GM04503 (cell line): ENCODE results near the gene DDR2.
A peak's percentile ranks its signal among the peaks of the same experiment; 100 is the strongest.
"Not testable (repeated sequence)": the region's sequence is repeated elsewhere in the genome, so short reads cannot be mapped to it uniquely, and the experiment has no call there.

Experiments
- DNase-seq: peaks from one replicate; pipeline ENCODE4 v3.0.0-alpha.2; 2012; ENCODE audit warnings: low read depth

DDR2 gene

DNA sequence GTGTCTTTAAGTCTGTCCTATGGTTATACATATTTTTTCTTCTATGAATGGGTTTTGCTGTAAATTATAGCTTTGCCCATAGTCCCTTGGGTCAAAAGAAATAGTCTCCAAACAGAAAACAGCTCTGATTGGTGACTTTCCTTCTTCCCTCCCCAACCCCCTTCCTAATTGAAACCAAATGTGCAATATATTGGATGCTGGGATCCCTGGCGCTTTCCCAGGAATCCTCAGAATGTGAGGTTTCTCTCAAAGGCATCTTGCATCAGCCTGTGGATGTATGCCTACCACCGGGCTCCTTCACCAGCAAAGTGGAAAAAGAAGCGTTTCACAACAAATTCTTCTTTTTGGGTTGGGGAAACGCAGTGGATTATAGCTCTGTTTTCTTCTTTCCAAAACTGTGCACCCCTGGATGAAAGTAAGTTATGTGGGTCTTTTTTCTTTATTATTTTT is at the start of gene DDR2:
Gene DDR2 (plus strand): TSS at position 248 of the 450 bp plus-strand sequence. CDS start 86,600 bp downstream, outside the sequence.
- DNase-seq = peak; percentile 95

DNA sequence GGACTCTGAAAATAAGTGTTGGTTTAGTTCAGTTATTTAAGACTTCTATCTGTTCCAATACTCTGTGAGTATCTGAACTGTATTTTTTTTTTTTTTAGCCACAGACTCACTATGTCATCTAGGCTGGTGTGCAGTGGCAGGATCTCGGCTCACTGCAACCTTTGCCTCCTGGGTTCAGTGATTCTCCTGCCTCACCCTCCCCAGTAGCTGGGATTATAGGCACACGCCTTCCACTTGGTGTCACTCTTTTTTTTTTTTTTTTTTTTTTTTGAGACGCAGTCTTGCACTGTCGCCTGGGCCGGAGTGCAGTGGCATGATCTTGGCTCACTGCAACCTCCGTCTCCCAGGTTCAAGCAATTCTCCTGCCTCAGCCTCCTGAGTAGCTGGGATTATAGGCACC is 49.4 kb upstream of the DDR2 start:
- DNase-seq = not testable (repeated sequence)

DNA sequence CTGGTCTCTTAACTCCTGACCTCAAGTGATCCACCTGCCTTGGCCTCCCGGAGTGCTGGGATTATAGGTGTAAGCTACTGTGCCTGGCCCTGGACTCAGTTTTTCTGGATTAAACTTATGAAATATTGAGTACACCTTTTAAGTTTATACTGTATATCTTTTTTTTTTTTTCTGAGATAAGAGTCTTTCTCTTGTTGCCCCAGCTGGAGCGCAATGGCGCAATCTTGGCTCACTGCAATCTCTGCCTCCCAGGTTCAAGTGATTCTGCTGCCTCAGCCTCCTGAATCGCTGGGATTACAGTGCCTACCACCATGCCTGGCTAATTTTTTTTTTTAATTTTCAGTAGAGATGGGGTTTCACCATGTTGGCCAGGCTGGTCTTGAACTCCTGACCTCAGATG is 47.2 kb upstream of the DDR2 start:
- not testable (repeated sequence) for DNase-seq

GRCh38 chr1:162587347-162587746 is 44.9 kb upstream of the DDR2 start:
- DNase-seq = no peak

DNA sequence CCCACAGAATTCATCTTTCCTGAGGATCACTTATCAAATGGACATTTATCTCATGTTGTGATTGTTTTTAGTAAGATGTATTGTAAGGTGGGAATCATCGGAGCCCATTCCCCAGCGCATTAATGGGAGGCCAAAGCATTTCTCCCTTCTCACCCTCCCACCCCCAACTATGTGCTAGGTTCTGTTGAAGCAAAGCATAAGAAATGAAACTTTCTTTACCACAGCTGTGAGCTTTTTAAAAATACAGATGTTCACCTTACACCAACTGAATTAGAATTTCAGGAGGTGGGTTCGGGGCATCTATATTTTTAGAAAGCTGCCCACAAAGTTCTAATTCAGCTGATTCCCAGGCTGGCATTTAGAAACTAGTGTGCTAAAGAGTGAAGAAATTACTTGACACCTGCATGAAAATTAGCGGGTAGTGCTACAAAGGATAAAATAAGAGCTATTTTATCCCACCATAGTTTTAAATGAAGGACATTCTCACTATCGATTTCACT is 44.5 kb upstream of the DDR2 start:
- DNase-seq = no peak

DNA sequence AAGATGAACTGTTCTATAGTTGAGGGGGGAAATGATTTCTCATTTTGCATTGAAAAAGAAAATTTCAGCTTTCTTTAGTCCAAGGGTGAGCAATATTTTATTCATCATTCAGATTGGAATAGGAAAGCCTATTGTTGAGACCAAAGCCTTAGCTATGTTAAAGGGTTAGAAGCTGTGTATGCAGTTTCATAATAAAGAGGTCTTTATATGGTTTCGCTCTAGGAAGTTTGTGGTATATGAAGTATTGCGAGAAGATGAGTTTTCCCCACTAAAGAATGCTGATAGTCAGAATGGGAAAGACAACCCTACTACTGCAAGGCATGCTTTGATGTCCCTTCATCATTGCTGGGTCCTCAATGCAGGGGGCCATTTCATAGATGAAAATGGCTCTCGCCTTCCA is 42.2 kb upstream of the DDR2 start:
- DNase-seq = no peak

GRCh38 chr1:162590686-162591085 is 41.6 kb upstream of the DDR2 start:
- no peak for DNase-seq

GRCh38 chr1:162596514-162597170 is 35.6 kb upstream of the DDR2 start:
- DNase-seq = no peak

- DNase-seq = no peak
These were observed 32.8 kb upstream of the DDR2 start for GRCh38 chr1:162599451-162599850.

DNA sequence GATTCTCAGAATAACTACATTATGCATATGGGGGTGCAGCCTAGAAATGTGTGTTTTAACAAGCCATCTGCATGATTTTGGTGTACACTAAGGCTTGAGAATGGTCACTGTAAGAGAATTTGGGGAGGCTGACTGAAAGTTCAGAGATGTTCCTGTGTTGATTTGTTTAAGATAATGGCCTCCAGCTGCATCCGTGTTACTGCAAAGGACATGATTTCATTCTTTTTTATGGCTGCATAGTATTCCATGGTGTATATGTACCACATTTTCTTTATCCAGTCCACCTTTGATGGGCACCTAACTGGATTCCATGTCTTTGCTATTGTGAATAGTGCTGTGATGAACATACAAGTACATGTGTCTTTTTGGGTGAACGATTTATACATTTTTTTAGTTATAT is 29.1 kb upstream of the DDR2 start:
- DNase-seq = not testable (repeated sequence)

- peak; percentile 73 for DNase-seq
These were observed 26.9 kb upstream of the DDR2 start for GRCh38 chr1:162605225-162605927.

DNA sequence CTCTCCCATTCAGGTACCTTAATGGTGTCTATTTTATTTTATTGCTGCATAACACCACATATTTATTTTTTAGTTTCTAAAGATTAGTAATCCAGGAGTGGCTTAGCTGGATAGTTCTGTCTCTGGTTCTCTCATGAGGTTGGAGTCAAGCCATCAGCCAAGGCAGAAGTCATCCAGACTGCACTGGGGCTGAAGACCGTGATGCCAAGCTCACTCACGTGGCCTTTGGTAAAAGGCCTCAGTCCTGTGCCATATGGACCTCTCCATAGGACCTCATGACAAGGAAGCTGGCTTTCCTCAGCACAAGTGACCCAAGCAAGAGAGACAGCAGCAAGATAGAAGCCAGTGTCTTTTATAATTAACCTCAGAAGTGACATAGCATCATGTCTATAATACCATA is 23.0 kb upstream of the DDR2 start:
- DNase-seq = no peak

- peak; percentile 65 for DNase-seq
These were observed 19.5 kb upstream of the DDR2 start for GRCh38 chr1:162612606-162613400.

GRCh38 chr1:162616848-162617247 is 15.4 kb upstream of the DDR2 start:
- no peak for DNase-seq

DNA sequence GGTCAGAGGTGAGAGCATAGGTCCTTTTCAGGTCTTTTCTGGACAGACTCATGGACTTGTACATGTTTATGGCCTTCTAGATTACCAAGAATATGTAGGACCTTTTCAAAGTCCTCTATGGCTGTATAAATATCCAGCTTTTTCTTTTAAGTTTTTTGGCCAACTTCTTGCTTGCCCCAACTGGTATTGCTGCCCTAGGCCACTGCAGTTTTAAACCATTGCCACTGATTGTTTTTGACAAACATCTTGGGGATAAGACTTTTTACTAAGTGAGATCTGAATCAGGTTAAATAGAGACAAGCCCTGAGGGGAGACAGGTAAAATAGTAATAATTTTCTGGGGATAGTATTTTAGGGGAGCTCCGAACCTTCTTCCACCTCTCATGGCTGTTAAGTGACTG is 14.8 kb upstream of the DDR2 start:
- no peak for DNase-seq

DNA sequence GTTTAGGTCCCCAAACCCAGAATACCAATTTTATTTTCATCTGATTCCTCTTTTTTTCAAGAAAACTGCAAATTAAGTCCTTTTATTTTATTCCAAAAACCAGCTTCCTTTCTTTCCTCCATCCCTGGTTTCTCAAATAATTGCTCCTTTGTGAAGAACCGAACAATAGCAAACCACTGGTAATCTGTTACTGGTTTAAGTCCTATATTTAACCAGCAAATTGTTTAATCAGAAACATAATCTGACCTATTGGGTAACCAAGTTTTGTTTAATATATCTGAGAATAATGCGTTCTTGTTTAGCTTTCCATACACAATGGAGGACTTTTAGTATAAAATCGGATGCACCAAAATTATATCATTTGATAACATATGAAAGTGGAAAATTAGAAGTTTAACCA is 13.2 kb upstream of the DDR2 start:
- DNase-seq = no peak

DNA sequence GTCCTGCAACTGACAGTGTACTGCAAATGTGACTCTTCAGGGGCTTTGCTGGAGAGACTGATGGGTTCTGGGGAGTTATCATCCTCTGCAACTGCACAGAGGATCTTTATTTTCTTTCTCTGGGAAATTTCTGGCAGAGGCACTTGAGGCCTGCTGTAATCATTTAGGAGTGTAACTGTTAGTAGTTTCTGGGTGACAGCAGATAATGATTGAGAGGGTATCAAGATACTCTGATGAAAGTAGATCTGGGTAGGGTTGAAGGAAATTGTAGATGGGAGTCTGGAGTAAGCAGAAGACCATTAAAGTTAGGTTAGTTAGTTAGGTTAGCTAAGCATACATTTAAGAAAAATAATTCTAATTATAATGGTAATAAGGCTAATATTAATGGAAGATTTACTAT is 11.0 kb upstream of the DDR2 start:
- no peak for DNase-seq

DNA sequence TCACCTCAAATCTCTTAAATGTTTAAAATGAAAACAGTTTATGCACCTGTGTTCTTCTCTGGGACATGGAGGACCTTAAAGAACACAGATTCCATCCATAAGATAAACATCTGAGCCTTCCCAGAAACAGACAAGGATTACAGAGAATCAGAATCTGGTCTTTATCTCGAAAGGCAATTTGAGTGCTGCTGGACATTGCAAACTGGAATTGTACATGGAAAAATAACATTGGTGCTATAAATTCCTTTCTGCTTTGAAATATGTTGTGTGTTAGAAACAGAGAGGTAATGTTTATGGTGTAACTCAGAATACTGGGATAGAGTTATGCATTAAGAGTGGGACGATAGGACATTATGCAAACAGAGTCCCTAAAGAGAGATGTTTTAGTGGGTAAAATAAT is 6.6 kb upstream of the DDR2 start:
- DNase-seq = no peak

- no peak for DNase-seq
These were observed 6.2 kb upstream of the DDR2 start for GRCh38 chr1:162626094-162626493.

GRCh38 chr1:162626761-162627160 is 5.5 kb upstream of the DDR2 start:
- no peak for DNase-seq

DNA sequence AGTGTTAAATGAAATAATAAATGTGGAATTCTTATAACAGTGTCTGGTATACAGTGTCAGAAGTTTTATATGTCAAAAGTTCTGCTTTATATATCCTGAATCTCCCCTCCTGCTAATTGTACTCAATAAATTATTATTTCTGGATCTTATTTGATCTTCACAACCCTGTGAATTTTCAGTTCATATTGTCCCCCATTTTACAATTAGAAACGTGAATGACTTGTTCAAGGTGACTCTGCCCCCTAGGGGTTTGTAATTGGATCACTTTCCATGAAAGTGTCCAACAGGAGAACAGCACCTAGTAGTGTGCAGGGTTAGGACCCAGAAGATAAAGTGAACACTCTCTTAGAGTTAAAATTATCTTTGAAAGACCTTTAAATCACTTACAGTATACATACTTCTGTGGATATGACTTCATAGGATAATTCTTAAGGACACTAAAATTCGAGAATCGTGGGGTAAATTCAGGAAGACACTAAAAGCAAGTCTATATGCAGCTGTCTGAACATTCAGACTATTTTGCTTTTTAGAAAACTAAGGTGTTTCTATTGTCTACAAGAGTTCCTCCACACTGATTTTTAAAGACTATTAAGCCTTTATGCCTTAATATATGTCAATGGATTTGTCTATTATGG is 4.5 kb upstream of the DDR2 start:
- DNase-seq = no peak

- no peak for DNase-seq
These were observed 3.1 kb upstream of the DDR2 start for GRCh38 chr1:162629077-162629627.
